Muscle of leg (tissue), 11 donors: ENCODE results near the gene DPH7. TPM values are rescaled to one million over a fixed set of nuclear protein-coding genes. Genes with fewer than 3 reads are reported as not detected.

ENCODE experiments used
- DNase-seq: peaks from one replicate; pipeline ENCODE4 v3.0.0; 2013
- H3K27ac ChIP-seq: one replicate; pipeline ENCODE4 v1.5.1; 2013; ENCODE audit warnings: mild to moderate bottlenecking, low read length, control low read depth
- H3K27me3 ChIP-seq: one replicate; pipeline ENCODE4 v1.6.1; 2013; ENCODE audit warnings: low read length; ENCODE audit not compliant: control insufficient read depth, insufficient read depth
- H3K36me3 ChIP-seq: one replicate; pipeline ENCODE4 v1.6.1; 2013; ENCODE audit warnings: low read length; ENCODE audit not compliant: control insufficient read depth, insufficient read depth
- H3K4me1 ChIP-seq: one replicate; pipeline ENCODE4 v1.6.1; 2013; ENCODE audit warnings: low read length; ENCODE audit not compliant: control insufficient read depth, insufficient read depth
- H3K4me3 ChIP-seq: one replicate; pipeline ENCODE4 v1.5.1; 2013; ENCODE audit warnings: low read length, control low read depth
- H3K9me3 ChIP-seq: replicated peaks from 2 replicates; pipeline ENCODE4 v1.6.1; 2013; ENCODE audit warnings: low read depth, low read length; ENCODE audit not compliant: control insufficient read depth
- WGBS: methylation state at CpG from one replicate; pipeline ENCODE4 v1.1.5; 2013; ENCODE audit warnings: missing lambda C conversion rate; ENCODE audit not compliant: insufficient coverage; 5-methylcytosine and 5-hydroxymethylcytosine counted together
- polyA plus RNA-seq, 8 donors: library from polyadenylated mRNA; unstranded; fragments of 120-200 nt; gene quantifications; one replicate each; pipeline versions ENCODE4 v1.2.1 to v1.2.3, GENCODE V29; 2013; ENCODE audit warnings: inconsistent platforms in 1 of 8, low replicate concordance in 1 of 8; ENCODE audit not compliant: insufficient read length in 8 of 8, insufficient read depth in 1 of 8
- total RNA-seq: library from RNA; stranded (reverse); fragments of 120-200 nt; gene quantifications from one replicate; pipeline ENCODE4 v1.2.4, GENCODE V29; 2013

DPH7 gene
- total and polyA plus RNA-seq, 9 donors, result 20.8 to 34.8 (median 27.1) TPM

- Histone ChIP-seq H3K4me3 (no peak overlapping the region), H3K4me1 (peaks cover 16% of the 10 kb centered on the region), H3K27me3 (no peaks in the 10 kb centered on the region), H3K36me3 (peaks cover 6% of the 10 kb centered on the region), H3K9me3 (no peaks in the 10 kb centered on the region), H3K27ac (no peak overlapping the region)
- WGBS, result 79% methylated on average over 10 of the region's 12 CpGs
- DNase-seq, result no peak
Observed at GRCh38 chr9:137593176-137593575, 14.5 kb upstream of the DPH7 start.

- Histone ChIP-seq H3K4me3 (no peak overlapping the region), H3K27ac (no peak overlapping the region), H3K27me3 (no peaks in the 10 kb centered on the region), H3K36me3 (peaks cover 10% of the 10 kb centered on the region), H3K4me1 (peaks cover 16% of the 10 kb centered on the region), H3K9me3 (no peaks in the 10 kb centered on the region)
- WGBS, result 89% methylated on average over 4 of the region's 7 CpGs
- no peak for DNase-seq
Observed at GRCh38 chr9:137592767-137593166, 14.0 kb upstream of the DPH7 start.

- no peaks in the 10 kb centered on the region for H3K9me3 ChIP-seq
- H3K4me1 ChIP-seq, result peaks cover 16% of the 10 kb centered on the region
- no peak within 1 kb of the TSS for H3K27ac ChIP-seq
- peak within 1 kb of the TSS; percentile 78 for H3K4me3 ChIP-seq
- under 1% methylated on average over 105 of the region's 113 CpGs for WGBS
- peak; percentile 96 for DNase-seq
- peaks cover 30% of the 10 kb centered on the region for H3K36me3 ChIP-seq
- no peaks in the 10 kb centered on the region for H3K27me3 ChIP-seq
Observed at GRCh38 chr9:137590469-137591383, 12.0 kb upstream of the DPH7 start, which contains the start of gene ZMYND19. Gene ZMYND19 (minus strand): TSS chr9:137590512. CDS start chr9:137590263, 249 bp downstream.

GRCh38 chr9:137590123-137590468, 11.4 kb upstream of the DPH7 start:
- Histone ChIP-seq H3K9me3 (no peaks in the 10 kb centered on the region), H3K4me3 (peak overlapping the region; percentile 25), H3K4me1 (peaks cover 16% of the 10 kb centered on the region), H3K27ac (no peak overlapping the region), H3K27me3 (no peaks in the 10 kb centered on the region), H3K36me3 (peaks cover 33% of the 10 kb centered on the region)
- WGBS, result under 1% methylated on average over 61 of the region's 61 CpGs
- no peak for DNase-seq

GRCh38 chr9:137589441-137590122, 10.9 kb upstream of the DPH7 start:
- no peaks in the 10 kb centered on the region for H3K27me3 ChIP-seq
- peak overlapping the region; percentile 56 for H3K4me3 ChIP-seq
- WGBS, result 8% methylated on average over 58 of the region's 58 CpGs
- H3K4me1 ChIP-seq, result peaks cover 16% of the 10 kb centered on the region
- no peaks in the 10 kb centered on the region for H3K9me3 ChIP-seq
- no peak overlapping the region for H3K27ac ChIP-seq
- peaks cover 35% of the 10 kb centered on the region for H3K36me3 ChIP-seq
- DNase-seq, result no peak

- Histone ChIP-seq H3K36me3 (peaks cover 40% of the 10 kb centered on the region), H3K27ac (no peak overlapping the region), H3K4me3 (peak overlapping the region; percentile 56), H3K9me3 (no peaks in the 10 kb centered on the region), H3K27me3 (no peaks in the 10 kb centered on the region), H3K4me1 (peaks cover 16% of the 10 kb centered on the region)
- no peak for DNase-seq
- WGBS, result 78% methylated on average over 4 of the region's 6 CpGs
Observed at GRCh38 chr9:137588891-137589290, 10.2 kb upstream of the DPH7 start.

- H3K27ac ChIP-seq, result no peak overlapping the region
- peaks cover 46% of the 10 kb centered on the region for H3K36me3 ChIP-seq
- no peaks in the 10 kb centered on the region for H3K27me3 ChIP-seq
- WGBS, result 92% methylated on average over 5 of the region's 13 CpGs
- H3K4me3 ChIP-seq, result no peak overlapping the region
- no peak for DNase-seq
- peaks cover 16% of the 10 kb centered on the region for H3K4me1 ChIP-seq
- no peaks in the 10 kb centered on the region for H3K9me3 ChIP-seq
Observed at GRCh38 chr9:137588311-137588710, 9.6 kb upstream of the DPH7 start.

- peaks cover 60% of the 10 kb centered on the region for H3K36me3 ChIP-seq
- H3K27me3 ChIP-seq, result no peaks in the 10 kb centered on the region
- H3K4me1 ChIP-seq, result peaks cover 16% of the 10 kb centered on the region
- H3K9me3 ChIP-seq, result no peaks in the 10 kb centered on the region
- H3K4me3 ChIP-seq, result no peak overlapping the region
- no peak overlapping the region for H3K27ac ChIP-seq
- DNase-seq, result no peak
- 94% methylated on average over 14 of the region's 14 CpGs for WGBS
Observed at GRCh38 chr9:137586854-137587253, 8.1 kb upstream of the DPH7 start.

- H3K27ac ChIP-seq, result no peak overlapping the region
- DNase-seq, result no peak
- WGBS, result 52% methylated on average over 5 of the region's 8 CpGs
Observed at GRCh38 chr9:137583957-137584356, 5.2 kb upstream of the DPH7 start.

GRCh38 chr9:137583347-137583746, 4.6 kb upstream of the DPH7 start:
- Histone ChIP-seq H3K9me3 (no peaks in the 10 kb centered on the region), H3K4me3 (no peak overlapping the region), H3K36me3 (peaks cover 66% of the 10 kb centered on the region), H3K27me3 (no peaks in the 10 kb centered on the region), H3K27ac (no peak overlapping the region), H3K4me1 (peaks cover 5% of the 10 kb centered on the region)
- WGBS, result 73% methylated on average over 9 of the region's 14 CpGs
- DNase-seq, result no peak

More at GRCh38 chr9:137583957-137584356, 5.2 kb upstream of the DPH7 start:
- H3K27me3 ChIP-seq, result no peaks in the 10 kb centered on the region
- H3K36me3 ChIP-seq, result peaks cover 70% of the 10 kb centered on the region
- H3K4me3 ChIP-seq, result no peak overlapping the region
- H3K4me1 ChIP-seq, result peaks cover 10% of the 10 kb centered on the region
- no peaks in the 10 kb centered on the region for H3K9me3 ChIP-seq
